ENCODE results near the gene EFHC1. TPM values are rescaled to one million over a fixed set of nuclear protein-coding genes. Genes with fewer than 3 reads are reported as not detected.

Gene EFHC1
- total RNA-seq, 1 donor: 30.3 TPM

GRCh38 chr6:52416629-52417151, 3.5 kb upstream of the EFHC1 start:
- no peak overlapping the region for H3K4me3 ChIP-seq (ENCODE audit: low read depth, low read length)
- peak; percentile 90 for DNase-seq (ENCODE audit: low read depth)
- peak; percentile 81 for TF ChIP-seq CTCF (IDR thresholded peaks at IDR 0.05; ENCODE audit: insufficient read depth, low read length)

- TF ChIP-seq CTCF (IDR thresholded peaks at IDR 0.05; ENCODE audit: insufficient read depth, low read length): no peak
- DNase-seq (ENCODE audit: low read depth): peak; percentile 94
- H3K4me3 ChIP-seq (ENCODE audit: low read depth, low read length): peak overlapping the region; percentile 20
Measured at GRCh38 chr6:52417675-52418111, 2.4 kb upstream of the EFHC1 start.

- DNase-seq (ENCODE audit: low read depth): no peak
- no peak overlapping the region for H3K4me3 ChIP-seq (ENCODE audit: low read depth, low read length)
- no peak for TF ChIP-seq CTCF (IDR thresholded peaks at IDR 0.05; ENCODE audit: insufficient read depth, low read length)
Measured at GRCh38 chr6:52418606-52419005, 1.5 kb upstream of the EFHC1 start.

- TF ChIP-seq CTCF (IDR thresholded peaks at IDR 0.05; ENCODE audit: insufficient read depth, low read length): no peak
- DNase-seq (ENCODE audit: low read depth): peak; percentile 33
- H3K4me3 ChIP-seq (ENCODE audit: low read depth, low read length): peak overlapping the region; percentile 98
Measured at GRCh38 chr6:52420668-52421358, 671 bp downstream of the EFHC1 start.

GRCh38 chr6:52422156-52422555, 2.0 kb downstream of the EFHC1 start:
- TF ChIP-seq CTCF (IDR thresholded peaks at IDR 0.05; ENCODE audit: insufficient read depth, low read length): no peak
- DNase-seq (ENCODE audit: low read depth): no peak
- H3K4me3 ChIP-seq (ENCODE audit: low read depth, low read length): peak overlapping the region; percentile 32

- no peak for DNase-seq (ENCODE audit: low read depth)
- TF ChIP-seq CTCF (IDR thresholded peaks at IDR 0.05; ENCODE audit: insufficient read depth, low read length): no peak
- no peak overlapping the region for H3K4me3 ChIP-seq (ENCODE audit: low read depth, low read length)
Measured at GRCh38 chr6:52423448-52423847, 3.3 kb downstream of the EFHC1 start.

Data from fibroblast of the aortic adventitia (primary cell).